ENCODE results near the gene LACRT. TPM values are rescaled to one million over a fixed set of nuclear protein-coding genes. Genes with fewer than 3 reads are reported as not detected.
A peak's percentile ranks its signal among the peaks of the same experiment; 100 is the strongest.

LACRT gene
- total and polyA plus RNA-seq, 2 experiments from 2014 or later: not detected

- Histone ChIP-seq H3K27me3 (no peaks in the 10 kb centered on the region), H3K27ac (no peak overlapping the region), H3K4me3 (no peak overlapping the region), H3K9me3 (ENCODE audit: low read depth) (no peaks in the 10 kb centered on the region), H3K4me1 (ENCODE audit: low read depth) (no peaks in the 10 kb centered on the region), H3K36me3 (no peaks in the 10 kb centered on the region)
- DNase-seq (ENCODE audit: low read depth in 1 of 2, low spot score in 1 of 2): no peak
- TF ChIP-seq CTCF (IDR thresholded peaks at IDR 0.05; ENCODE audit: low read depth, low read length): no peak
These were observed 30.3 kb downstream of the LACRT start for GRCh38 chr12:54604436-54604835.

GRCh38 chr12:54603872-54604271, 30.8 kb downstream of the LACRT start:
- Histone ChIP-seq H3K4me3 (no peak overlapping the region), H3K4me1 (ENCODE audit: low read depth) (peaks cover 6% of the 10 kb centered on the region), H3K36me3 (no peaks in the 10 kb centered on the region), H3K27ac (no peak overlapping the region), H3K27me3 (no peaks in the 10 kb centered on the region), H3K9me3 (ENCODE audit: low read depth) (no peaks in the 10 kb centered on the region)
- no peak for TF ChIP-seq CTCF (IDR thresholded peaks at IDR 0.05; ENCODE audit: low read depth, low read length)
- no peak for DNase-seq (ENCODE audit: low read depth in 1 of 2, low spot score in 1 of 2)

GRCh38 chr12:54603173-54603814, 31.4 kb downstream of the LACRT start:
- TF ChIP-seq CTCF (IDR thresholded peaks at IDR 0.05; ENCODE audit: low read depth, low read length): peak; percentile 92
- no peaks in the 10 kb centered on the region for H3K27me3 ChIP-seq
- no peaks in the 10 kb centered on the region for H3K9me3 ChIP-seq (ENCODE audit: low read depth)
- H3K36me3 ChIP-seq: no peaks in the 10 kb centered on the region
- peak; percentile 77 to 84 for DNase-seq (ENCODE audit: low read depth in 1 of 2, low spot score in 1 of 2)
- no peak overlapping the region for H3K4me3 ChIP-seq
- no peak overlapping the region for H3K27ac ChIP-seq
- peaks cover 9% of the 10 kb centered on the region for H3K4me1 ChIP-seq (ENCODE audit: low read depth)

- Histone ChIP-seq H3K4me1 (ENCODE audit: low read depth) (peaks cover 9% of the 10 kb centered on the region), H3K4me3 (no peak overlapping the region), H3K27me3 (no peaks in the 10 kb centered on the region), H3K36me3 (no peaks in the 10 kb centered on the region), H3K27ac (no peak overlapping the region), H3K9me3 (ENCODE audit: low read depth) (no peaks in the 10 kb centered on the region)
- no peak for DNase-seq (ENCODE audit: low read depth in 1 of 2, low spot score in 1 of 2)
- TF ChIP-seq CTCF (IDR thresholded peaks at IDR 0.05; ENCODE audit: low read depth, low read length): no peak
These were observed 32.0 kb downstream of the LACRT start for GRCh38 chr12:54602661-54603060.

- peak in 1 of 2 donors; percentile 40 for DNase-seq (ENCODE audit: low read depth in 1 of 2, low spot score in 1 of 2)
- Histone ChIP-seq H3K36me3 (no peaks in the 10 kb centered on the region), H3K27ac (no peak overlapping the region), H3K27me3 (no peaks in the 10 kb centered on the region), H3K9me3 (ENCODE audit: low read depth) (no peaks in the 10 kb centered on the region), H3K4me1 (ENCODE audit: low read depth) (peaks cover 9% of the 10 kb centered on the region), H3K4me3 (no peak overlapping the region)
- TF ChIP-seq CTCF (IDR thresholded peaks at IDR 0.05; ENCODE audit: low read depth, low read length): no peak
These were observed 32.9 kb downstream of the LACRT start for GRCh38 chr12:54601841-54602240.
